Gastroesophageal sphincter (tissue), 3 donors: ENCODE results near the gene HS3ST1.

Experiments used
- EP300 ChIP-seq: sonication (generic); formaldehyde crosslinking; IDR thresholded peaks from one replicate; pipeline ENCODE4 v1.6.1; 2017; ENCODE audit warnings: antibody characterized with exemption, mild to moderate bottlenecking
- TF ChIP-seq, protein P1 (sequence below), 4 experiments: fragments of 200-600 bp in 2 of 4; fragments of 450-650 bp in 2 of 4; sonication (generic) in 1 of 4; IDR thresholded peaks; one replicate each; pipeline ENCODE4 v1.5.1; 2017 to 2019; ENCODE audit warnings: antibody characterized with exemption in 4 of 4, mild to moderate bottlenecking in 2 of 4, moderate library complexity in 2 of 4

DNA sequence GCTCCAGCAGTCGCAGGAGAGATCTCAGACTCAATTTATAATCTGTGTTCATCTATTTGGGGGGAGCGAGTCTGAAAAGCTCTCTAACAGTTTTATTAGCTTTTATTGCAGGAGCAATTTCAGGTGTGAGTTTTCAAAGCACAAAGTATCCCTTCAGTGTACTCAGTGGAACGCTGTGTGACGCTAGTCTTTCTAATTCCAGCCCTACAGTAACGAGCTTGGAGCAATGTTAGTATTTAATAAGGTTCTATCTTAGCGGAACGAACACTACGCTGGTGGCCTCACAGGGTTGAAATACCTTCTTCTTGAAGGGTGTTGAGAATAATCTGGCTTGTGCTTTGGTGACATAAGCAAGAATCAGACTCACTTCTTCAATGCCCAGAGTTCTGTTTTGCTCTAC lies 8.4 kb downstream of the HS3ST1 start:
- TF ChIP-seq, protein P1, sequence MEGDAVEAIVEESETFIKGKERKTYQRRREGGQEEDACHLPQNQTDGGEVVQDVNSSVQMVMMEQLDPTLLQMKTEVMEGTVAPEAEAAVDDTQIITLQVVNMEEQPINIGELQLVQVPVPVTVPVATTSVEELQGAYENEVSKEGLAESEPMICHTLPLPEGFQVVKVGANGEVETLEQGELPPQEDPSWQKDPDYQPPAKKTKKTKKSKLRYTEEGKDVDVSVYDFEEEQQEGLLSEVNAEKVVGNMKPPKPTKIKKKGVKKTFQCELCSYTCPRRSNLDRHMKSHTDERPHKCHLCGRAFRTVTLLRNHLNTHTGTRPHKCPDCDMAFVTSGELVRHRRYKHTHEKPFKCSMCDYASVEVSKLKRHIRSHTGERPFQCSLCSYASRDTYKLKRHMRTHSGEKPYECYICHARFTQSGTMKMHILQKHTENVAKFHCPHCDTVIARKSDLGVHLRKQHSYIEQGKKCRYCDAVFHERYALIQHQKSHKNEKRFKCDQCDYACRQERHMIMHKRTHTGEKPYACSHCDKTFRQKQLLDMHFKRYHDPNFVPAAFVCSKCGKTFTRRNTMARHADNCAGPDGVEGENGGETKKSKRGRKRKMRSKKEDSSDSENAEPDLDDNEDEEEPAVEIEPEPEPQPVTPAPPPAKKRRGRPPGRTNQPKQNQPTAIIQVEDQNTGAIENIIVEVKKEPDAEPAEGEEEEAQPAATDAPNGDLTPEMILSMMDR (IDR thresholded peaks at IDR 0.05), result no peak
- no peak for TF ChIP-seq EP300
